Measurements from ENCODE around the gene HMG20A.

DNA sequence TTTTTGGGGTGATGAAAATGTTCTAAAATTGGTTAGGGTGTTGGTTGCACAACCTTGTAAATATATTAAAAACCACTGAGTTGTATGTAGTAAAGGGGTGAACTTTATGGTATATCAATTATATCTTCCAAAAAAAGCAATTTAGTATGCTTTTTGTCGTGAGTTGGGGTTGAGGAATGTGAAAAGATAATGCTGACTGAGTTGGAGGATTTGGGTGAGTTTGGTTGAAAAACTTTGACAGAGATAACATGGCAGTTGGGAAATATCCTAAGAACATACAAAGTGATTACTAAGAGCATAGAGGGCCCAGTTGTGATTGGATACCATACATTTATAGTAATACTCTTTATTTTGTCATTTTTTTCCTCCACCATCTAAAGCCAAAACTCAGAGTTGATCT lies 33.6 kb downstream of the HMG20A start:
- TF ChIP-seq, protein P1, sequence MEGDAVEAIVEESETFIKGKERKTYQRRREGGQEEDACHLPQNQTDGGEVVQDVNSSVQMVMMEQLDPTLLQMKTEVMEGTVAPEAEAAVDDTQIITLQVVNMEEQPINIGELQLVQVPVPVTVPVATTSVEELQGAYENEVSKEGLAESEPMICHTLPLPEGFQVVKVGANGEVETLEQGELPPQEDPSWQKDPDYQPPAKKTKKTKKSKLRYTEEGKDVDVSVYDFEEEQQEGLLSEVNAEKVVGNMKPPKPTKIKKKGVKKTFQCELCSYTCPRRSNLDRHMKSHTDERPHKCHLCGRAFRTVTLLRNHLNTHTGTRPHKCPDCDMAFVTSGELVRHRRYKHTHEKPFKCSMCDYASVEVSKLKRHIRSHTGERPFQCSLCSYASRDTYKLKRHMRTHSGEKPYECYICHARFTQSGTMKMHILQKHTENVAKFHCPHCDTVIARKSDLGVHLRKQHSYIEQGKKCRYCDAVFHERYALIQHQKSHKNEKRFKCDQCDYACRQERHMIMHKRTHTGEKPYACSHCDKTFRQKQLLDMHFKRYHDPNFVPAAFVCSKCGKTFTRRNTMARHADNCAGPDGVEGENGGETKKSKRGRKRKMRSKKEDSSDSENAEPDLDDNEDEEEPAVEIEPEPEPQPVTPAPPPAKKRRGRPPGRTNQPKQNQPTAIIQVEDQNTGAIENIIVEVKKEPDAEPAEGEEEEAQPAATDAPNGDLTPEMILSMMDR (IDR thresholded peaks at IDR 0.05 in 2 of 3, conservative IDR thresholded peaks at IDR 0.05 in 1 of 3; ENCODE audit: control insufficient read depth in 2 of 3, extremely low read depth in 1 of 3, insufficient read depth in 1 of 3, low read depth in 3 of 3, low read length in 3 of 3): no peak
- TF ChIP-seq, protein P2, sequence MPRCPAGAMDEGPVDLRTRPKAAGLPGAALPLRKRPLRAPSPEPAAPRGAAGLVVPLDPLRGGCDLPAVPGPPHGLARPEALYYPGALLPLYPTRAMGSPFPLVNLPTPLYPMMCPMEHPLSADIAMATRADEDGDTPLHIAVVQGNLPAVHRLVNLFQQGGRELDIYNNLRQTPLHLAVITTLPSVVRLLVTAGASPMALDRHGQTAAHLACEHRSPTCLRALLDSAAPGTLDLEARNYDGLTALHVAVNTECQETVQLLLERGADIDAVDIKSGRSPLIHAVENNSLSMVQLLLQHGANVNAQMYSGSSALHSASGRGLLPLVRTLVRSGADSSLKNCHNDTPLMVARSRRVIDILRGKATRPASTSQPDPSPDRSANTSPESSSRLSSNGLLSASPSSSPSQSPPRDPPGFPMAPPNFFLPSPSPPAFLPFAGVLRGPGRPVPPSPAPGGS (IDR thresholded peaks at IDR 0.05; ENCODE audit: borderline replicate concordance, insufficient read depth, low read depth, low read length, poor library complexity, severe bottlenecking): no peak
- TF ChIP-seq CBX5 (IDR thresholded peaks at IDR 0.05; ENCODE audit: low read depth) (no peak), JUNB (IDR thresholded peaks at IDR 0.05) (no peak), EZH2 (IDR thresholded peaks at IDR 0.05; ENCODE audit: borderline replicate concordance, control insufficient read depth, low read depth, low read length) (no peak)
- TF ChIP-seq, protein P3, sequence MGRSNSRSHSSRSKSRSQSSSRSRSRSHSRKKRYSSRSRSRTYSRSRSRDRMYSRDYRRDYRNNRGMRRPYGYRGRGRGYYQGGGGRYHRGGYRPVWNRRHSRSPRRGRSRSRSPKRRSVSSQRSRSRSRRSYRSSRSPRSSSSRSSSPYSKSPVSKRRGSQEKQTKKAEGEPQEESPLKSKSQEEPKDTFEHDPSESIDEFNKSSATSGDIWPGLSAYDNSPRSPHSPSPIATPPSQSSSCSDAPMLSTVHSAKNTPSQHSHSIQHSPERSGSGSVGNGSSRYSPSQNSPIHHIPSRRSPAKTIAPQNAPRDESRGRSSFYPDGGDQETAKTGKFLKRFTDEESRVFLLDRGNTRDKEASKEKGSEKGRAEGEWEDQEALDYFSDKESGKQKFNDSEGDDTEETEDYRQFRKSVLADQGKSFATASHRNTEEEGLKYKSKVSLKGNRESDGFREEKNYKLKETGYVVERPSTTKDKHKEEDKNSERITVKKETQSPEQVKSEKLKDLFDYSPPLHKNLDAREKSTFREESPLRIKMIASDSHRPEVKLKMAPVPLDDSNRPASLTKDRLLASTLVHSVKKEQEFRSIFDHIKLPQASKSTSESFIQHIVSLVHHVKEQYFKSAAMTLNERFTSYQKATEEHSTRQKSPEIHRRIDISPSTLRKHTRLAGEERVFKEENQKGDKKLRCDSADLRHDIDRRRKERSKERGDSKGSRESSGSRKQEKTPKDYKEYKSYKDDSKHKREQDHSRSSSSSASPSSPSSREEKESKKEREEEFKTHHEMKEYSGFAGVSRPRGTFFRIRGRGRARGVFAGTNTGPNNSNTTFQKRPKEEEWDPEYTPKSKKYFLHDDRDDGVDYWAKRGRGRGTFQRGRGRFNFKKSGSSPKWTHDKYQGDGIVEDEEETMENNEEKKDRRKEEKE (IDR thresholded peaks at IDR 0.05): no peak
- TF ChIP-seq, protein P4, sequence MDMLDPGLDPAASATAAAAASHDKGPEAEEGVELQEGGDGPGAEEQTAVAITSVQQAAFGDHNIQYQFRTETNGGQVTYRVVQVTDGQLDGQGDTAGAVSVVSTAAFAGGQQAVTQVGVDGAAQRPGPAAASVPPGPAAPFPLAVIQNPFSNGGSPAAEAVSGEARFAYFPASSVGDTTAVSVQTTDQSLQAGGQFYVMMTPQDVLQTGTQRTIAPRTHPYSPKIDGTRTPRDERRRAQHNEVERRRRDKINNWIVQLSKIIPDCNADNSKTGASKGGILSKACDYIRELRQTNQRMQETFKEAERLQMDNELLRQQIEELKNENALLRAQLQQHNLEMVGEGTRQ (IDR thresholded peaks at IDR 0.05; ENCODE audit: borderline replicate concordance, low read depth, low read length): no peak
- TF ChIP-seq, protein P5, sequence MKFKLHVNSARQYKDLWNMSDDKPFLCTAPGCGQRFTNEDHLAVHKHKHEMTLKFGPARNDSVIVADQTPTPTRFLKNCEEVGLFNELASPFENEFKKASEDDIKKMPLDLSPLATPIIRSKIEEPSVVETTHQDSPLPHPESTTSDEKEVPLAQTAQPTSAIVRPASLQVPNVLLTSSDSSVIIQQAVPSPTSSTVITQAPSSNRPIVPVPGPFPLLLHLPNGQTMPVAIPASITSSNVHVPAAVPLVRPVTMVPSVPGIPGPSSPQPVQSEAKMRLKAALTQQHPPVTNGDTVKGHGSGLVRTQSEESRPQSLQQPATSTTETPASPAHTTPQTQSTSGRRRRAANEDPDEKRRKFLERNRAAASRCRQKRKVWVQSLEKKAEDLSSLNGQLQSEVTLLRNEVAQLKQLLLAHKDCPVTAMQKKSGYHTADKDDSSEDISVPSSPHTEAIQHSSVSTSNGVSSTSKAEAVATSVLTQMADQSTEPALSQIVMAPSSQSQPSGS (IDR thresholded peaks at IDR 0.05; ENCODE audit: low read length): no peak
